Hepatocyte (in vitro differentiated cells): ENCODE results near the gene GBE1. TPM values are rescaled to one million over a fixed set of nuclear protein-coding genes. Genes with fewer than 3 reads are reported as not detected.

Source experiments
- DNase-seq: peaks from one replicate; pipeline ENCODE4 v3.0.0-alpha.2; 2016; ENCODE audit warnings: low spot score
- H2AFZ ChIP-seq: fragments of 200-600 bp; sonication (generic); 2 replicates; pipeline ENCODE4 v1.6.0; 2016; ENCODE audit warnings: antibody characterized with exemption, mild to moderate bottlenecking
- H3K27ac ChIP-seq: fragments of 200-600 bp; sonication (generic); 2 replicates; pipeline ENCODE4 v1.5.1; 2016; ENCODE audit warnings: mild to moderate bottlenecking
- H3K27me3 ChIP-seq: fragments of 200-600 bp; sonication (generic); 2 replicates; pipeline ENCODE4 v1.6.1; 2016
- H3K36me3 ChIP-seq: fragments of 200-600 bp; sonication (generic); replicated peaks from 2 replicates; pipeline ENCODE4 v1.5.1; 2016; ENCODE audit warnings: low read depth; ENCODE audit not compliant: insufficient read depth
- H3K4me1 ChIP-seq: fragments of 200-600 bp; sonication (generic); 2 replicates; pipeline ENCODE4 v1.5.1; 2016; ENCODE audit warnings: mild to moderate bottlenecking, moderate library complexity; ENCODE audit not compliant: insufficient read depth
- H3K4me2 ChIP-seq: fragments of 200-600 bp; sonication (generic); 2 replicates; pipeline ENCODE4 v1.6.0; 2016
- H3K4me3 ChIP-seq: fragments of 200-600 bp; sonication (generic); 2 replicates; pipeline ENCODE4 v1.5.1; 2016; ENCODE audit warnings: mild to moderate bottlenecking
- H3K79me2 ChIP-seq: fragments of 200-600 bp; sonication (generic); 2 replicates; pipeline ENCODE4 v1.6.0; 2017; ENCODE audit warnings: mild to moderate bottlenecking
- H3K9me2 ChIP-seq: fragments of 200-600 bp; sonication (generic); replicated peaks from 2 replicates; pipeline ENCODE4 v1.6.0; 2017; ENCODE audit warnings: mild to moderate bottlenecking; ENCODE audit not compliant: insufficient read depth
- H3K9me3 ChIP-seq: fragments of 200-600 bp; sonication (generic); 2 replicates; pipeline ENCODE4 v1.5.1; 2016; ENCODE audit warnings: low read depth, mild to moderate bottlenecking
- H4K20me1 ChIP-seq: fragments of 200-600 bp; sonication (generic); 2 replicates; pipeline ENCODE4 v1.6.0; 2016; ENCODE audit warnings: mild to moderate bottlenecking; ENCODE audit not compliant: insufficient read depth, poor library complexity, severe bottlenecking
- CTCF ChIP-seq: fragments of 200-600 bp; sonication (generic); IDR thresholded peaks from 2 replicates; pipeline ENCODE4 v1.5.1; 2016; ENCODE audit warnings: antibody characterized with exemption, mild to moderate bottlenecking; ENCODE audit not compliant: poor library complexity
- EZH2 ChIP-seq: fragments of 200-600 bp; sonication (generic); IDR thresholded peaks from 2 replicates; pipeline ENCODE4 v1.6.1; 2016; ENCODE audit warnings: antibody characterized with exemption, mild to moderate bottlenecking, borderline replicate concordance
- EZH2phosphoT487 ChIP-seq: fragments of 200-600 bp; sonication (generic); IDR thresholded peaks from one replicate; pipeline ENCODE4 v1.6.1; 2018; ENCODE audit warnings: antibody characterized with exemption, mild to moderate bottlenecking, low read depth, moderate library complexity; ENCODE audit not compliant: unreplicated experiment, severe bottlenecking
- whole genome bisulfite sequencing: methylation state at CpG from one replicate; pipeline ENCODE4 v1.1.6; 2016; ENCODE audit warnings: low lambda C conversion rate; ENCODE audit errors: missing lambda C conversion rate; 5-methylcytosine and 5-hydroxymethylcytosine counted together
- polyA plus RNA-seq: library from polyadenylated mRNA; unstranded; fragments of >200 nt; fragmentation: Nextera tagmentation; extraction: Ambion mirVana; gene quantifications from 2 replicates; pipeline ENCODE4 v1.2.1, GENCODE V29; 2016
- total RNA-seq: library from RNA; depleted of rRNA; stranded (reverse); fragments of >200 nt; gene quantifications from 2 replicates; pipeline ENCODE4 v1.2.3, GENCODE V29; 2014

The GBE1 gene
- total and polyA plus RNA-seq, 2 experiments from 2014 or later, result 15.6 to 25.8 TPM

- H3K4me2 ChIP-seq, result no peak overlapping the region
- no peak overlapping the region for H3K4me3 ChIP-seq
- DNase-seq, result no peak
- no peak overlapping the region for H2AFZ ChIP-seq
- TF ChIP-seq CTCF (no peak), EZH2 (no peak)
- H3K4me1 ChIP-seq, result no peaks in the 10 kb centered on the region
- WGBS, result 74% methylated on average over 4 of the region's 4 CpGs
- no peaks in the 10 kb centered on the region for H3K9me3 ChIP-seq
- no peaks in the 10 kb centered on the region for H3K36me3 ChIP-seq
- no peaks in the 10 kb centered on the region for H3K79me2 ChIP-seq
- H3K27me3 ChIP-seq, result no peaks in the 10 kb centered on the region
- no peaks in the 10 kb centered on the region for H3K9me2 ChIP-seq
- no peaks in the 10 kb centered on the region for H4K20me1 ChIP-seq
- H3K27ac ChIP-seq, result no peak overlapping the region
These were observed 48.4 kb downstream of the GBE1 start for GRCh38 chr3:81713031-81713430.

- Histone ChIP-seq H3K36me3 (no peaks in the 10 kb centered on the region), H3K79me2 (no peaks in the 10 kb centered on the region), H3K4me3 (no peak overlapping the region), H3K27me3 (no peaks in the 10 kb centered on the region), H3K9me3 (no peaks in the 10 kb centered on the region), H3K9me2 (no peaks in the 10 kb centered on the region), H4K20me1 (no peaks in the 10 kb centered on the region), H2AFZ (no peak overlapping the region), H3K4me2 (no peak overlapping the region), H3K4me1 (no peaks in the 10 kb centered on the region), H3K27ac (no peak overlapping the region)
- 86% methylated on average over 2 of the region's 2 CpGs for WGBS
- no peak for DNase-seq
- TF ChIP-seq EZH2 (no peak), CTCF (no peak), EZH2phosphoT487 (no peak)
These were observed 51.8 kb downstream of the GBE1 start for GRCh38 chr3:81709606-81710005.

DNA sequence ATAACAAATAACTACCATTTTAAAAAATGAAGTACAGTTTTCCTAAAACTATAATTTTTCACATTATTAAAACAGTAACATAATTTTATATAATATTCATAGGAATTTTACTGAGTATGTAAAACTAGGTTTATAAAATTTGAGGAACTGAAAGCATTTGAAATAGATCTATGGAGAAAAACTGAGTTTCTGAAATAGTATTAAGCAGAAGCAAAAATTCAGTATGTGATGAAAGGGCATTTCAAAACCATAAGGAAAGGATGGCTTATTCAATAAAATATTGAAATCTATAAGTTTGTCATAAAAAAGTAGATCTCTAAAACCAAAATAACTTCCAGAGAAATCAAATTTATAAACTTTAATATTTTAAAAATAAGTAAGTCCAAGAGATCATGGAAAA is 53.4 kb downstream of the GBE1 start:
- H3K9me3 ChIP-seq, result no peaks in the 10 kb centered on the region
- H3K79me2 ChIP-seq, result no peaks in the 10 kb centered on the region
- no peak overlapping the region for H2AFZ ChIP-seq
- no peak overlapping the region for H3K27ac ChIP-seq
- H3K4me3 ChIP-seq, result no peak overlapping the region
- no peaks in the 10 kb centered on the region for H3K27me3 ChIP-seq
- no peak for TF ChIP-seq CTCF
- no peak for TF ChIP-seq EZH2phosphoT487
- no peak for TF ChIP-seq EZH2
- DNase-seq, result no peak
- no peaks in the 10 kb centered on the region for H3K36me3 ChIP-seq
- H3K4me1 ChIP-seq, result no peaks in the 10 kb centered on the region
- H3K9me2 ChIP-seq, result no peaks in the 10 kb centered on the region
- H3K4me2 ChIP-seq, result no peak overlapping the region
- no peaks in the 10 kb centered on the region for H4K20me1 ChIP-seq

DNA sequence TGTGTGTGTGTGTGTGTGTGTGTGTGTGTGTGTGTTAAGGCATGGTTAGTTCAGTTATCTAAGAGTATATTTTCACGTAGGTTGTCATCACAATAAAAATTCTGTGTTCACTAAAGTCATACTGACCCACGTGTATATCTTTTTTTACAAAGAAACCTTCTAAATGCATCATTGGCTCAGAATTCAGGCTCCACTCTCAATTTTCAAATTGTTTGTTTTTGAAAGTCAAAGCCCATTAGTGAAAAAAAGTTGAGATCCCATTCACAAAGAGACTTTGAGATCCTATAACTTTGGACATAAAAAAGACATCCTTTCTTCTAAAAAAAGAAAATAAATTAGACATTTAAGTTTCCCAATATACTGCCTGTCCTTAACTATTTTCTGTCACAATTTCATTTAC is 59.3 kb downstream of the GBE1 start:
- no peaks in the 10 kb centered on the region for H3K4me1 ChIP-seq
- H3K79me2 ChIP-seq, result no peaks in the 10 kb centered on the region
- DNase-seq, result no peak
- no peak overlapping the region for H3K4me3 ChIP-seq
- H3K36me3 ChIP-seq, result no peaks in the 10 kb centered on the region
- H3K9me2 ChIP-seq, result no peaks in the 10 kb centered on the region
- no peak overlapping the region for H3K27ac ChIP-seq
- H3K4me2 ChIP-seq, result no peak overlapping the region
- H3K9me3 ChIP-seq, result no peaks in the 10 kb centered on the region
- H2AFZ ChIP-seq, result no peak overlapping the region
- no peaks in the 10 kb centered on the region for H4K20me1 ChIP-seq
- WGBS, result 61% methylated on average over 2 of the region's 2 CpGs
- no peaks in the 10 kb centered on the region for H3K27me3 ChIP-seq
- TF ChIP-seq EZH2phosphoT487, result no peak
- no peak for TF ChIP-seq EZH2
- TF ChIP-seq CTCF, result no peak
